Measurements from ENCODE around the gene POC1A. TPM values are rescaled to one million over a fixed set of nuclear protein-coding genes. Genes with fewer than 3 reads are reported as not detected.

POC1A gene
- total RNA-seq, 1 donor from 2014 or later, result 16.8 TPM

DNA sequence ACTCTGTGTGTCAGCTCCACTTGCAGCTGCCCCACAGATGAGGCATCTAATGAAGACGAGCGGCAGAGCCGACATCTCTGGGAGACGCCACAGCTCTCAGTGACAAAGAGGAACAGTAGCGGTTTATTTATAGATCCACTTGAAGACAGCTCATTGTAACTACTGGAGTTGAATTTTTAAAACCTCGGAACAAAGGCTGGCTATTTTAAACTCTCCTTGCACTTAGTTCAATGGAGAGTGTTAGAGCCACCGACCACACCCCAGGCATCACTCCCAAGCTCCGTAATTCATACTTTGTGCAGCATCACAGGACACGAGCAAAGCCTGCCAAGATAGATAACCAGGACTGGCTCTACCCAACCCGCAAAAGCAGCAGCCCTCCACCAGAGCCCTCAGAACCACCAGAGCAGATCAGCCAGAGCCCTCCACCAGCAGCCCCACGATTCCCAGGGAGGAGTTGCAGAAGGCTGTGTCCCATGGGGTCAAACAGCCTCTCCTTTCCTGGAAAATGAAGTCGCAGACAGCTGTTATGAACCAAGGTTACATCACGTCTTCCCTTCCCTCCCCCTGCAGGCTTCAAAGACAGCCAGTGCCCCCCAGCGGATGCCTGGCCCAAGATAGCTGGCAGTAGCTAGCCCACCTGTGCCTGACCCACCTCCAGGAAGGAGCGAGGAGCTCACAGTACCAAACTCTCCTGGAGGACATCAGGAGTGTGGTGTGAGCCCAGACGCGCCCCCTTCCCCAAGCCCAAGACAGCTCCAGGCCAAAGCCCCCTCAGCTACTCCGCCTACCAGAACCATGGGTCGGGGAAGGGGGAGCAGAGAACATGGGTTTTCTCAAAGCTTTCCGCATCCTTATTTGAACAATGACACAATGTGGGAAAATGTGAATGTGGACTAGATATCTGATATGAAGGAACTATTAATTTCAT is 45.7 kb downstream of the POC1A start:
- intact Hi-C loops (cut with micrococcal nuclease), result no loop called here

DNA sequence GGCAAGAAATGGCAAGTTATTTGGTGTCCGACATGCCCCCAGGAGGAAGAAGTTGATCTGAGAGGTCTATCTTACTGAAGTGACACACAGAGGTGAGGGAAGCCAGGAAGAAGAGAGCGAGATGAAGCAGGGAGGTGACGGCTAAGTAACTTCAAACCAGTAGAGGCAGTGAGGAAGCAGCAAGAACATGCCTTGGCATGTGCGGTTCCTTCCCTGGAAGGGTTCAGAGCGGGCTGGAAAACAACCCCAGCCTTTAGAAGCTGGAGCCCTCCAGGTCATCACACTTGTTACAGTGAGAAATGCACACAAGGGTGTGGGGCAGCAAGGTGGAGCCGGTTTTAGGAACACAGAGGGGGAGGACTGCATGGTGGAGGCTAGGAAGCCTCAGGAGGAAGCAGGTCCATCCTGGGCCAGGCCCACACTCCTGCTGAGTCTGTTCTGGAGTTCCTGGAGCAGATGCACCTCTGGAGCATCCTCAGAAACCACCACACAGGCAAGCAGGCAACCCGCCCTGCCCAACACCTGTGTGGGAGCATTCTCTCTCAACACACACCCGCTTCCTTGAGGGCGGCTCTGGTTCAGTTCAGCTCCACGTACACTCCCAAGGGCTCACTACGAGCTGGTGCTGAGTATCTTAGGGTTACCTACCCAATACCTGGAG is 47.1 kb downstream of the POC1A start:
- intact Hi-C loops (cut with micrococcal nuclease), result no loop called here

DNA sequence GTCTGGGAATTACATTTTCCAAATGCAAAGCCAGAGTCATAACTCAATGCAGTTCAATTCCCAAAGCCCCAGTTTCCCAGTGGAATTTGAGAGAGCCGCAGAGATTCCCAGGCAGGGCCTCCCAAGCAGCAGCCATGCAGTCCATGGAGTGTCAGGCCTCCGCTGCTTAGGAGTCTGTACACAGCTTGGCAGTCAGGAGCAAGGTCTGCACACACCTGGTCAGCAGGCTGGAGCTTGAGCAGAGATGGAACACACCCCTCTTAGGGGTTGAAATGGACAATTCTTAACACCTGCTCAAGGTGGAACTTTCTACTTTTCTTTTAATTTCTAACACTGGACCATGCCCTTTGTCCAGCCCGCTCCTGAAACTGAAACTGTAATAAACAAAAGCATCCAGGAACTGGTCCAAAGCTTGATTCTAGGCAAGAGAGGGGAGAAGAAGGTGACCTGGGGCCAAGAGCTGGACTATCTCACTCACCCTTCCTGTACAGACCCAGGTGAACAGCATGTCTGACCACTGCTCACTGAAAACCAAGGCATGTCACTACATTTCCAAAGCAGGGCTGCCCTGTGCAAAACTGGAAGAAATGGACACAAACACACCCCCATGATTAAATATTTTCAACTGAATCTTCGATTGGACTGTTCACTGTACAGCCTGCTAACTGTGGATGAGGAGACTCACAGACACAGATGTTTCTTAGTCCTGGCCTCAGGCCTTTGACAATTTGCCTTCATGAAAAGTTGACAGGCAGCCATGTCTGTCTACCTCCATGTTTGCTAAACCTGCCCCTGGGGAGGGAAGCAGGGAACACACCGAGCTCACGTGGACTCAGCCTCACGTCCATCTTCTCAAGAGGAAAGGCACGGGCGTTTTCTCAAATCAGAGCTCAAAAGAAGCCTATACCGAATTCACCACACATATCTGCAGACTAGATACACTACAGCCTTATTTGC is 49.3 kb downstream of the POC1A start:
- intact Hi-C loops (cut with micrococcal nuclease), result no loop called here

DNA sequence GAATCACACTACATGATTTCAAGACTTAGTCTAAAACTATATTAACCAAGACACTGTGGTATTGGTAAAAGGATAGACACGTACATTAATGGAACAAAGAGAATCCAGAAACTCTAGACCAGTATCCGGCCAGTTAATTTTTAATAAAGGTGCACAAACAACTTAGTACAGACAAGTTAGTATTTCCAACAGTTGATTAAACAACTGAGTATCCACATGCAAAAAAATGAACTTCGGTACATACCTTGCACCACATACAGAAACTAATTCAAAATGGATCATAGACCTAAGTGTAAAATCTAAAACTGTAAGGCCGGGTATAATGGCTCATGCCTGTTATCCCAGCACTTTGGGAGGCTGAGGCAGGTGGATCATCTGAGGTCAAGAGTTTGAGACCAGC is 51.3 kb downstream of the POC1A start:
- intact Hi-C loops (cut with micrococcal nuclease), result no loop called here

DNA sequence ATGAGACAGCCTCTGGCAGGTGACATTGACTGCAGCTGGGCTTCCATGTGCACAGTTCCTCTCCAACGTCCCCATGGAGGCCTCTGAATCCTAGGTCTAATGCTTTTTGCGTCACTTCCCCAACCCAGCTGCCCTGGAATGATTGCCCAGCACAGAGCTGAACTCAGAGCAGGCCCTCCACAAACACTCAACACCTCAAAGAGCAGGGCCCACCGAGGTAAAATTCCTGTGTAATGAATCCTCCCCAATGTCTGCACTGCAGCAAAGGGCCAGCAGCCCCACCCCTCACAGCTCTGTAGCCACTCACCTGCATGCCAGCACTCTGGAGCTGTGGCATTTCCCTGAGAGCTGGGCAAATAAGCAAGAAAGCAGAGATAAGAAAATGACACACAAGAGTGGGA is 55.2 kb downstream of the POC1A start:
- intact Hi-C loops (cut with micrococcal nuclease), result no loop called here

DNA sequence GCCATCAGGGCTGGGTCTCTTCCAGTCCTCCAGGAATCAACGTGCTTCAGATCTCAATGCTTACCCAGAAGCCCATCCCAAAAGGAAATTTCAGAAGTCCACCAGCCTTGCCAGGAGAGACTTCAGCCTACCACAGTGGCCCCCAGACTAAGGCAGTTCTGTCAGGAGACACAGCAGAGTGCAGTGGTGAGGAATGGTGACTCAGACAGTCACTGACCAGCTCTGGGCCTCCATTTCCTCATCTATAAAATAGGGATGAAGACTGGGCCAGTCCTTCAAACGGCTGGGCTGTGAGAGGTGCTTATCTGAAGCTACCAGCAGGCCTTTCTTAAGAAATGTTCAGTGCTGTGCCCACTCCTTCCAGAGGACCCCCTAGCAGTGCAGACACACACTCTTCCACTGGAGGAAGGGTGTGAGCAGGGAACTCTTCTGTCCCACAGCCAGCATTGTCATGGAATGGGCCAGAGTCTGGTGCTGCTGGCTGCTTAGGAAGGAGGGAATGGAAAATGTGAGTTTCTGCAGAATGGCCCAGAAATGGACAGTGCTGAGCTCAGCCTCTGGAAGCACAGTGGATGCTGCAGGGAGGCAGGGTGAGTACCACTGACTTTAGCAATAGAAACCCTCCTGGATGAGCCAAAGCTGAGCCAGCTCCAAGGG is 56.2 kb downstream of the POC1A start:
- intact Hi-C loops (cut with micrococcal nuclease), result no loop called here

DNA sequence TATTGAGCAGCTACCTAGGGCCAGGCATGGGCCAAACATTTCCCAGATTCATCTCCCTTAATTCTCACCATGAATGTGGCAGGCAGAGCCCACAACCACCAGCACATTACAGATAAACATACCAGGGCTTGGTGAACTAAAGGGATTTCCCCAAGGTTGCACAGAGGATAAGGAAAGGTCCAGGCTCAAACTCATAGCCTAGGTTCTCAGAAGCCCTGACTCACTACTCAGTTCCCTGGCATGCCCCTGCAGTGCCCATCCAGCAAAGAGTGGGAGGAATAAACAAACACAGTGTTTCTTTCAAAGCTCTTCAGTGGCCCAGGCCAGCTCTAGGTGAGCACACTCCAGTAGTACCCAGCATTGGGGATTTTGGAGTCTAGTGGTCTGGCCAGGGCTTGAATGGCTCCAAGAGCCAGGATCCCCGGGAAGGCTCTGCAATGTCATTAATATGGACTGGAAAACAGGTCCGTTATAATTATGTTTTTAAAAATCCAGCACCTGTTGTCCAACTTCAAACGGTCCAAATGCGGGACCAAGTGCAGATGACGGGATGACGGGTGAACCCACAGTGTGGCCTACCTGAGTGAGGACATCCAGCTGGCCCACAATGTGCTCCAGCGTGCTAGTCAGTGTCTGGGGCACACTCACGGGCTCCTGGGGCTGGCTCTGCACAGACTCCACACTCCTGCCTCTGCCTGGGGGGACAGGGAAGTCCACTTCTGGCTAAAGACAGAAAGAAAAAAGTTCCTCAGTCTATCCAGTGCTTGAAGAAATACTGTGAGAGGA is 58.0 kb downstream of the POC1A start:
- intact Hi-C loops (cut with micrococcal nuclease), result no loop called here

DNA sequence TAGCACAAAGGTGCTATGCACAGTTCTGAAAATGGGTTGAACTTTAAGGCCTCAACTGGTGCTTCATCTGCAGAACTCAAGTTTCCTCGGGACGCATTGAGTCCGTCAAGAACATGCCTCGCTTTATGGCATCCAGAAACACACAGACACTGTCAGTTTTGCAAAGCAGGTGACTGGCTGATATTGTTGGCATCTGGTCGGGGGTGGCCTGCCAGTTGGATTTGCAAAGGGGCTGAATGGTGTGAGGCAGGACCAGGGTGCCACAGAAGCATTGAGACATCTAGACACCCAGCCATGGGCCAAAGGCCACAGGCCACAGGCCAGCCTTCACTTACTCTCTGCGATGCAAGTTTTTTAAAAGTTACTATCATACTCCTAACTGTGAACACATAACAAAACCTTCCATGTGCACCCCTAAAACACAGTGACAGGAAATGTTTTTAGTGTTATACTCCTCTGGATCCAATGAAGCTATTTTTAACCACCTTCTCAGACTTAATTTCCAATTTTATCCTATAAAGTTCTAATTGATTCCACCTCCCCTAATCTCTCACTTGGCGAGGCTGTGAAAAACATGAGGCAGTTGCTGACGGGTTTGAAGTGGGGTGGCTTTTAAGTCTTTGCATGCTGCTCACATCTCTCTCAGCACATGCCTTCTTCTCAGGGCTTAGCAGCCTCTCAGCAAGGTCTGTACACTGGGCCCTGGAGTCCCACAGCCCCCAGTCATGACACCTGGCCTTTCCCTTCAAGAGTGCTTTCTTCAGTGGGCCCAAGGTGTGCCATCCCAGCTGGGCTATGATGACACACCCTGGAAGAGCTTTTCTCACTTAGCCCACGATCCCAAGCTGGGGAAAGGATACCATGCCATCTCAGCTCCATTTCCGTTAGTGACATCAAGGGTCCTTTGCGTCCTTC is 59.4 kb downstream of the POC1A start:
- intact Hi-C loops (cut with micrococcal nuclease), result no loop called here

DNA sequence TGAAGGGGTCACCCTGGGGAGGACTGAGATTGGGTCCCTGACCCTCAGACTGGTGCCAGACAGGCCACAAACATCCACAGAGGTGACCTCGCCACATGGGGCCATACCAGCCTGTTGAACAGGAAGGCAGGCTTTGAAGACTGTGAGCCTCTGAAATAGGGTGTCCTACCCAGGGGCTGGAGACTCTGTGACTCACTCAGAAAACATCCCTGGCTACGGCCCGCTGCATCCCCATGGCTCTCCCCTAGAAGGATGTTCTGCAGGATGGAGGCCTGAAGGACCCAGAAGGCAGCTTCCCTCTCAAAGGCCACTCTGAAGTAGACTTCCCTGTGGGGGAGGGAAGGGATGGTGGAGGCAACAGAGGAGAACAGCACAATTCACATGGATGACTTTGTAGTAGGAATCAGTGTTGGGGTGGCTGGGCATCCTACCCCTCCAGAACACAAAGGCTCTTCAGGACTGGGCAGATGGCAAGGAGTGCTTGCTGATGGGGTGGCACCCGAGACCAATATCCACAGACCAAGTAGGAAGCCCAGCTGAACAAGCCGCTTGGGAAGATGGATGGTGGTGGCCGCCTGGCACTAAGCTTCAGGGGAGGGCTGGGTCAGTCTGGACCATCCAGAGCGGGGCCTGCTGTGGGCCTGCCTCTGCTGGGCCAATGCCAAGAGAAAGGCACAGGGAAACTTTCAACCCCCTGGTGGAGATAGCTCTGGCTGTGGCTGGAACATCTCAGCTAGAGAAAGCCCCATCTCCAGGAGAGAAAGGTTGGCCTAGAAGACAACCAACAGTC is 60.3 kb downstream of the POC1A start:
- intact Hi-C loops (cut with micrococcal nuclease), result no loop called here

DNA sequence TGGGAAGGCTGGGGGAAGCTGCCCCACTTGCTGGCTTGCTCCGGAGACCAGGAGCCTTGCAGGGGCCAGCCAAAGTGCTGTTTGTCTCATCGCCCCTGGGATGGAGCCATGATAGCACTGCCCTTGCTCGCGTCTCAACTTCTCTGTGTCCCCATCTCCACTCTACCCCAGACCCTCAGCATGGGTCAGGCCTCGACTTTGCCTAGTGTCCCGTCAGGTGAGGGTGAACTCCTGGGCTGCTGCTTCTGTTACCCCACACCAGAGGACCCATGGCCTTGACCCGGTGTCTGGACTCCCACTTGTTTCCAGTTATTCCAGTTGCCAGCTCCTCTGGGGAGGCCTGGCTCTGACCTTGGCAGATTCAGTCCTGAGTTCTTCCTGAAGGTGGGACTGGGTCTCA is 61.3 kb downstream of the POC1A start:
- intact Hi-C loops (cut with micrococcal nuclease), result no loop called here

DNA sequence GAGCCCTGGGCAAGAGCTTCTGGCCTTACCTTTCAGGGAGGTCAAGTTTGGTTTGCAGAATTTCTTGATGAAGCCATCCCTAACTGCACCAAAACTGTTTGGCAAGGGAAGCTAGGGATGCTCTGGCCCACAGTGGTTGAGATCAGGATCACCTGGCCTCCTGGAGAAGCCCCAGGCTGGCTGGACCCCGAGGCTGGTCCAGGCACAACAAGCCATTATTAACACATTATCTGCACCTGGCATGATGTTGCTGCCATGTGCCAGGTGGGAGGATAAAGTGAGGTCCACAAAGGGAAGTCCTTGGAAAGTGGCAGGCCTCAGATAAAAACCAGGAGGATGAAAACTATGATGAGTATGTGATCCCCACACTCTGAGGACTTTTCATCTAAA is 62.0 kb downstream of the POC1A start:
- intact Hi-C loops (cut with micrococcal nuclease), result no loop called here

DNA sequence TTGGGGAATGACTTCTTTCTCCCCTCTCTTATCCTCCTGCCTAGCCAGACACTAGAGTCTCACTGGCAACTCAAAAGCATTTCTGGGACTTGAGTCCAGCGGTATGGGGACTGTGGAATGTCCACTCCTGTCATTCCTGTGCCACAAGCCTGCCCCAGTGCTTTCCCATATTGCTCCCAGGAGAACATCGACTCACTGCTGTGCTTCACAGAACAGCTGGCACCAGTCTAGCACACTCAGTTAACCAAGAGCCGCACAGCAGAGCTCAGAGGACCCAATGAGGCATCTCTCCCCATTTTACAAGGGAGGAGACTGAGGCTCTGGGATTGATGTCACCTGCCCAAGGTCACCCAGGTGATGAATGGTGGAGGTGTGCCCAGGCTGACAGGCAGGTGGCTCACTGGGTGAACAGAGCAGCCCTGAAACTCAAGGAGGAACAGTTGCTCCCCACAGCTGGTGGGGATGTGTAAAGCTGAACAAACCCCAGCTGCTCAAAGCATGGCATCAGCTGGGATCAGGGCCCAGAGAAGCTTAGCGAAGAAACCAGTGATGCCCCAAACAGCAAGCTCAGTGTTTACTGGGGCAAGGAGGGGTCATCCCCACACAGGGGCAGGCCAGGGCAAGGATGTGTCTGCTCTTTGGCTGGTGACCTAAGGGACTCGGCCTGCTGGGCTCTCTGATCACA is 62.5 kb downstream of the POC1A start:
- intact Hi-C loops (cut with micrococcal nuclease), result no loop called here

DNA sequence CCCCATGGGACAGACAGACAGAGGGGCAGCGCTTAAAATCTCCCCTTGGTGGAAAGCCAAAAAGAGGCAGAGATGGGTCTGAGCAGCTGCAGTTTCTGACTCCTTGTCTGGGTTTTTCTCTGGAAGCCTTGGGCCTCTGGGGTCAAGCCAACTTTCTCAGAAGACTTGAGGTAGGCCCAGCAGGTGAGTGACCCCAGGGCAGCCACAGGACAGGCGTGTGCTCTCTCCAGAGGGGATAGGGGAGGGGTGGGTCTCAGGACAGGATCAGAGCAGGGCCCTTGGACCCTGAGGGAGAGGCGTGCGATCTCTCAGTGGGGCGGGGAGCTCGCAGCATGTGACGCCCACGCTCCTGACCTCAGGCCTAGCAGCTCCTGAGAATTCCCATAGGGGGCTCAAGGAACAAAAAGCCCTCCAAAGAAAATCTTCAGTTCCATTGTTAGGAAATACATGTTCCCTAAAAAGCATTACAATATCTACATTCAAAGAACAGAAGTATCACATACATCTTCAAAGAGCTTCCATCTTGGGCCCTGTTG is 63.2 kb downstream of the POC1A start:
- intact Hi-C loops (cut with micrococcal nuclease), result no loop called here

DNA sequence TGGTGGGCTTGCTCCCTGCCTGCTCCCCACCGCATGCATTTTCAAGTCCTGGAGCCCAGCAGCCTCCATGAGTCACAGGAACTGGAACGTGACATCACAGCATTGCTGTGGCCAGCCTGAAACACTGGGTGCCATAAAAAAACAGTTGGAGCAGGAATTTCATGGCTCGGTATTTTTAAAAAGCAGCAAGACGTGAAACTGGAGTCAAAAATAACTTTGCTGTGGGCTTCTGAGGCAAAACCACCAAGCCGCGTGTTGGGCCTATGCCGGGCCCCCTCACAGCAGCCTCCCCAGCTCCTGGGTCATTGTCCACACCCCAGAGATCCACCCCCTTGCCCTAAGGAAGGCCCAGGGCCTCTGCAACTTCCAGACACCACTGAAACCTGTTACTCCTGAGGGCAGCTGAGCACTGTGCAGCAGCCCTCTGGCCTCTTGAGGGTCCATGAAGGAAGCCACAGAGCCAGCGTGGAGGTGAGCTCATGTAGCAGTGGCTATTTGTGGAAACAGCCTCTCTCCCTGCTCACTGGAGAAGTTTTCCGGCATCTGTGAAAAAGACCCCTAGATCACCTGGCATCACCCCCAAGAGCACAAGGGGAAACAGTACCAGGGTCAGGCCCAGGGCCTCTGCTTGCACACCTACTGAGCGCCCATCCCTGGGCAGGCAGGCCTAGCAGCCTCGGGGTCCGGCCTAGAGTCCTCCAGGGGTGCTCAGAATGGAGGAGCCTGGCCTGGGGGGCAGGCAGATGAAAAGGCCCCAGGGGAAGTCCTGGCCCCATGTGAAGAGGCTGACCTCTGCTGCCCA is 63.9 kb downstream of the POC1A start:
- intact Hi-C loops (cut with micrococcal nuclease), result no loop called here

DNA sequence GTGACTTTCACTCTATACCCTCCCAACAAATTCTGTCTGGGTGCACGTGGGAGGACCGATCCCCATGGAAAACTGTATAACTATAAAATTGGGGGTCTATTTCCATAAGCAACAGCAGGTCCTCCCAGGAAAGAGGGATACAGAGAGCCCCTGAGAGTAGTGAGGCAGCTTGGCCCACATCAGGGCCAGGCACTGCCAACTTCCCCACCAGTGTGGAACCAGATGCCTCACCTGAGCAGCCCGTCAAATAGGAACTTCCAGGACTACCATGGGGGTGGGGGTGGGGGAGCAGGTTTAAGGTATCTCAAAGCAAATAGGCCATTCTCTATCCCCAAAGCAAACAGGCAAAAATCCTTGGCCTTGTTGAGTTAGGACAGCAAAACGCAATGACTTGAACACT is 64.5 kb downstream of the POC1A start:
- intact Hi-C loops (cut with micrococcal nuclease), result loop anchor here (5.0 kb wide), 1 partner anchor 53 kb away; no protein-coding TSS in a partner anchor
